ENCODE measurements around the gene CCND1. TPM values are rescaled to one million over a fixed set of nuclear protein-coding genes. Genes with fewer than 3 reads are reported as not detected.

CCND1 gene
- total RNA-seq, 1 experiment from 2014 or later, result 372 TPM

DNA sequence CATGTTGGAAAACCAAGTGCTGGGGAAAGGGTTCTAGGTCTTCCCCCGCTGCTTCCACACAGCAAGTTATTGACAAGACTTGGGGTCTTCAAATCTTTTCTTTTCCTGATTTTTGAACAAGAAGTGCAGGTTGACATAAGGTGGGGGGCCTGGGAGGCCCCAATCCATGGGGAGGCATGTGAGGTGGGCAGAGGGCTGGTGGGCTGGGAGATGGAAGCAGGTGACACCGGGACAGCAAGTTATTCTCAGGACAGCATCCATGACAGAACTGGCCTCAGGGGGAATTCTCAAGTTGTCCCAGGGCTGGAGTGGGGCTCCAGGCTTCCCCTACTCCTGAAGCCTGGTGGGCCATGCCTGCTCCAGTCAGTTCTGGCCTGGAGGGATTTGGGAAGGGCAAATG, 57.4 kb downstream of the CCND1 start:
- no peak overlapping the region for H2BK20ac ChIP-seq (ENCODE audit: low read depth, low read length, poor library complexity, severe bottlenecking)
- no CpG with 5 or more reads among the region's 2 CpGs for WGBS (ENCODE audit: extremely low coverage, insufficient read length, low lambda C conversion rate)
- H3K4me1 ChIP-seq (ENCODE audit: insufficient read depth, low read length), result peaks cover 3% of the 10 kb centered on the region; the same call in 1 of the 2 replicates
- H3K56ac ChIP-seq (ENCODE audit: insufficient read length, low read depth, low read length), result no peak overlapping the region
- no peak for DNase-seq
- no peak overlapping the region for H3K4ac ChIP-seq (ENCODE audit: low read depth, low read length)
- no peaks in the 10 kb centered on the region for H3K9me3 Mint-ChIP-seq
- no peak overlapping the region for H3K9ac ChIP-seq (ENCODE audit: extremely low read depth, insufficient read length, low read length)
- H3K36me3 Mint-ChIP-seq (ENCODE audit: insufficient read depth in 1 of 3, low read depth in 3 of 3), result peaks cover 0 to 9% (median 6%) of the 10 kb centered on the region in 3 experiments; a peak in 5 of 7 replicates
- no peak overlapping the region for H2BK120ac ChIP-seq (ENCODE audit: low read depth, low read length, poor library complexity, severe bottlenecking)
- no peak overlapping the region for H3K4me3 Mint-ChIP-seq
- no peak overlapping the region for H3K4me2 ChIP-seq (ENCODE audit: insufficient read depth, insufficient read length, low read length)
- no peak overlapping the region for H4K8ac ChIP-seq (replicated peaks; ENCODE audit: insufficient read length, low read depth, low read length)
- H3K4me1 Mint-ChIP-seq, result peaks cover 25 to 27% of the 10 kb centered on the region in 2 experiments
- H3T11ph ChIP-seq (ENCODE audit: low read length), result no peak overlapping the region
- no peak overlapping the region for H4K5ac ChIP-seq (ENCODE audit: insufficient read length, low read depth, low read length)
- H3K27me3 ChIP-seq (ENCODE audit: insufficient read depth, low read length), result no peaks in the 10 kb centered on the region
- no peaks in the 10 kb centered on the region for H3K79me1 ChIP-seq (ENCODE audit: insufficient read depth, low read depth, low read length, poor library complexity, severe bottlenecking)
- no peaks in the 10 kb centered on the region for H3K9me3 ChIP-seq (ENCODE audit: control insufficient read depth, low read depth, low read length)
- no peak overlapping the region for H3K14ac ChIP-seq (ENCODE audit: insufficient read depth, low read length)
- H3K18ac ChIP-seq (ENCODE audit: insufficient read length, low read depth, low read length), result no peak overlapping the region
- no peak overlapping the region for H4K91ac ChIP-seq (ENCODE audit: insufficient read length, low read depth, low read length)
- no peak overlapping the region for H3K27ac ChIP-seq (ENCODE audit: insufficient read length, low read depth, low read length)
- H4K20me1 ChIP-seq (ENCODE audit: control insufficient read depth, insufficient read depth, insufficient read length), result no peaks in the 10 kb centered on the region
- no peak overlapping the region for H2AFZ ChIP-seq (ENCODE audit: low read length)
- H2BK5ac ChIP-seq (ENCODE audit: insufficient read length, low read length), result no peak overlapping the region
- peaks cover 9% of the 10 kb centered on the region for H3K27me3 Mint-ChIP-seq (ENCODE audit: low read depth)
- no peak overlapping the region for H3K23ac ChIP-seq (ENCODE audit: insufficient read length, low read depth, low read length)
- TF ChIP-seq CTCF (conservative IDR thresholded peaks at IDR 0.05), result no peak
- H3K23me2 ChIP-seq (ENCODE audit: insufficient read length, low read depth, low read length, poor library complexity, severe bottlenecking), result peaks cover 14% of the 10 kb centered on the region
- no peaks in the 10 kb centered on the region for H3K79me2 ChIP-seq (ENCODE audit: insufficient read depth, low read length)
- no peak overlapping the region for H2AK5ac ChIP-seq (ENCODE audit: insufficient read length, low read length)
- H3K27ac Mint-ChIP-seq, result no peak overlapping the region
- no peak overlapping the region for H2BK12ac ChIP-seq (ENCODE audit: insufficient read length, low read depth, low read length)
- no peak overlapping the region for H2BK15ac ChIP-seq (ENCODE audit: low read depth, low read length)
